B cell (primary cell): ENCODE data around the gene KRTAP3-3.

Experiments used
- CTCF ChIP-seq: fragments of 200-600 bp; IDR thresholded peaks from one replicate; pipeline ENCODE4 v1.8.0; 2022; ENCODE audit warnings: antibody characterized with exemption, mild to moderate bottlenecking
- EZH2 ChIP-seq: IDR thresholded peaks from 2 replicates; pipeline ENCODE4 v1.6.1; 2012; ENCODE audit warnings: borderline replicate concordance, low read depth, mild to moderate bottlenecking, moderate library complexity, low read length; ENCODE audit not compliant: insufficient read depth, poor library complexity, severe bottlenecking

- no peak for TF ChIP-seq CTCF
- no peak for TF ChIP-seq EZH2
Measured at GRCh38 chr17:41018541-41018940, 24.6 kb upstream of the KRTAP3-3 start.
